Measurements from ENCODE around the gene MYLK4. TPM values are rescaled to one million over a fixed set of nuclear protein-coding genes. Genes with fewer than 3 reads are reported as not detected.

The MYLK4 gene
- total and polyA plus RNA-seq, 2 donors (not counting 1 experiment from before 2014, with no cell fraction given) = 0.33 to 0.59 TPM

GRCh38 chr6:2786269-2786668 is 35.5 kb upstream of the MYLK4 start:
- Histone ChIP-seq H3K36me3 (ENCODE audit: control insufficient read depth, insufficient read depth, low read length) (peaks cover 8% of the 10 kb centered on the region), H3K79me2 (ENCODE audit: control insufficient read depth, insufficient read depth, low read length) (peaks cover 5% of the 10 kb centered on the region), H3K4me1 (ENCODE audit: control insufficient read depth, extremely low read depth, insufficient read depth, low read length) (peaks cover 15% of the 10 kb centered on the region), H3K9me3 (ENCODE audit: control insufficient read depth, insufficient read depth, low read depth, low read length) (no peaks in the 10 kb centered on the region), H3K27ac (ENCODE audit: insufficient read depth, low read length) (no peak overlapping the region), H4K20me1 (ENCODE audit: control insufficient read depth, extremely low read depth, insufficient read depth, low read length) (no peaks in the 10 kb centered on the region), H3K9ac (ENCODE audit: insufficient read depth, low read length) (no peak overlapping the region), H2AFZ (ENCODE audit: low read length) (no peak overlapping the region), H3K4me3 (replicated peaks in 1 of 4; ENCODE audit: control extremely low read depth in 1 of 4, insufficient read depth in 1 of 4, low read depth in 3 of 4, low read length in 4 of 4) (no peak overlapping the region), H3K4me2 (ENCODE audit: extremely low read depth, insufficient read depth, low read length) (no peak overlapping the region), H3K27me3 (ENCODE audit: control insufficient read depth, insufficient read depth, low read length) (no peaks in the 10 kb centered on the region)
- DNase-seq (ENCODE audit: low read depth in 2 of 2) = no peak
- TF ChIP-seq EZH2 (IDR thresholded peaks at IDR 0.05; ENCODE audit: low read length, missing control alignments) = no peak
- TF ChIP-seq, protein P1, sequence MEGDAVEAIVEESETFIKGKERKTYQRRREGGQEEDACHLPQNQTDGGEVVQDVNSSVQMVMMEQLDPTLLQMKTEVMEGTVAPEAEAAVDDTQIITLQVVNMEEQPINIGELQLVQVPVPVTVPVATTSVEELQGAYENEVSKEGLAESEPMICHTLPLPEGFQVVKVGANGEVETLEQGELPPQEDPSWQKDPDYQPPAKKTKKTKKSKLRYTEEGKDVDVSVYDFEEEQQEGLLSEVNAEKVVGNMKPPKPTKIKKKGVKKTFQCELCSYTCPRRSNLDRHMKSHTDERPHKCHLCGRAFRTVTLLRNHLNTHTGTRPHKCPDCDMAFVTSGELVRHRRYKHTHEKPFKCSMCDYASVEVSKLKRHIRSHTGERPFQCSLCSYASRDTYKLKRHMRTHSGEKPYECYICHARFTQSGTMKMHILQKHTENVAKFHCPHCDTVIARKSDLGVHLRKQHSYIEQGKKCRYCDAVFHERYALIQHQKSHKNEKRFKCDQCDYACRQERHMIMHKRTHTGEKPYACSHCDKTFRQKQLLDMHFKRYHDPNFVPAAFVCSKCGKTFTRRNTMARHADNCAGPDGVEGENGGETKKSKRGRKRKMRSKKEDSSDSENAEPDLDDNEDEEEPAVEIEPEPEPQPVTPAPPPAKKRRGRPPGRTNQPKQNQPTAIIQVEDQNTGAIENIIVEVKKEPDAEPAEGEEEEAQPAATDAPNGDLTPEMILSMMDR (conservative IDR thresholded peaks at IDR 0.05 in 1 of 2, IDR thresholded peaks at IDR 0.05 in 1 of 2; ENCODE audit: low read depth in 1 of 2, low read length in 2 of 2) = no peak

DNA sequence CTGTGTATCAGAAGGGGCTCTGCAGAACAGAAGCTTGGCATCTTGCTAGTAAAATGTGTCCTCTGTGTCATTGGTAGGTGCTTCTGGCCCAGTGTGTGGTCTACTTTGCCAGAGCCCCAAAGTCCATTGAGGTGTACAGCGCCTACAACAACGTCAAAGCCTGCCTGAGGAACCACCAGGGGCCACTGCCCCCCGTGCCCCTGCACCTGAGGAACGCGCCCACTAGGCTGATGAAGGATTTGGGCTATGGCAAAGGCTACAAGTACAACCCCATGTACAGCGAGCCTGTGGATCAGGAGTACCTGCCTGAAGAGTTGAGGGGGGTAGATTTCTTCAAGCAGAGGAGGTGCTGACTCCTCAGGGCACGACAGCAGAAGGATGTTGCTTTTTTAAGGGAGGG is 34.2 kb upstream of the MYLK4 start:
- no peak for DNase-seq (ENCODE audit: low read depth in 2 of 2)
- H3K36me3 ChIP-seq (ENCODE audit: control insufficient read depth, insufficient read depth, low read length) = peaks cover 8% of the 10 kb centered on the region
- no peak overlapping the region for H2AFZ ChIP-seq (ENCODE audit: low read length)
- H3K27me3 ChIP-seq (ENCODE audit: control insufficient read depth, insufficient read depth, low read length) = no peaks in the 10 kb centered on the region
- H3K4me2 ChIP-seq (ENCODE audit: extremely low read depth, insufficient read depth, low read length) = no peak overlapping the region
- H3K27ac ChIP-seq (ENCODE audit: insufficient read depth, low read length) = no peak overlapping the region
- TF ChIP-seq, protein P1 (conservative IDR thresholded peaks at IDR 0.05 in 1 of 2, IDR thresholded peaks at IDR 0.05 in 1 of 2; ENCODE audit: low read depth in 1 of 2, low read length in 2 of 2) = no peak
- TF ChIP-seq EZH2 (IDR thresholded peaks at IDR 0.05; ENCODE audit: low read length, missing control alignments) = no peak
- H3K79me2 ChIP-seq (ENCODE audit: control insufficient read depth, insufficient read depth, low read length) = peaks cover 7% of the 10 kb centered on the region
- peaks cover 6% of the 10 kb centered on the region for H3K4me1 ChIP-seq (ENCODE audit: control insufficient read depth, extremely low read depth, insufficient read depth, low read length)
- no peaks in the 10 kb centered on the region for H4K20me1 ChIP-seq (ENCODE audit: control insufficient read depth, extremely low read depth, insufficient read depth, low read length)
- H3K9me3 ChIP-seq (ENCODE audit: control insufficient read depth, insufficient read depth, low read depth, low read length) = no peaks in the 10 kb centered on the region
- H3K9ac ChIP-seq (ENCODE audit: insufficient read depth, low read length) = no peak overlapping the region
- H3K4me3 ChIP-seq (replicated peaks in 1 of 4; ENCODE audit: control extremely low read depth in 1 of 4, insufficient read depth in 1 of 4, low read depth in 3 of 4, low read length in 4 of 4) = no peak overlapping the region

- H3K9me3 ChIP-seq (ENCODE audit: control insufficient read depth, insufficient read depth, low read depth, low read length) = no peaks in the 10 kb centered on the region
- no peak for DNase-seq (ENCODE audit: low read depth in 2 of 2)
- H3K9ac ChIP-seq (ENCODE audit: insufficient read depth, low read length) = no peak overlapping the region
- H4K20me1 ChIP-seq (ENCODE audit: control insufficient read depth, extremely low read depth, insufficient read depth, low read length) = no peaks in the 10 kb centered on the region
- no peak for TF ChIP-seq EZH2 (IDR thresholded peaks at IDR 0.05; ENCODE audit: low read length, missing control alignments)
- TF ChIP-seq, protein P1 (conservative IDR thresholded peaks at IDR 0.05 in 1 of 2, IDR thresholded peaks at IDR 0.05 in 1 of 2; ENCODE audit: low read depth in 1 of 2, low read length in 2 of 2) = no peak
- no peak overlapping the region for H3K4me2 ChIP-seq (ENCODE audit: extremely low read depth, insufficient read depth, low read length)
- peaks cover 2% of the 10 kb centered on the region for H3K4me1 ChIP-seq (ENCODE audit: control insufficient read depth, extremely low read depth, insufficient read depth, low read length)
- H3K27me3 ChIP-seq (ENCODE audit: control insufficient read depth, insufficient read depth, low read length) = no peaks in the 10 kb centered on the region
- peaks cover 11% of the 10 kb centered on the region for H3K36me3 ChIP-seq (ENCODE audit: control insufficient read depth, insufficient read depth, low read length)
- H3K4me3 ChIP-seq (replicated peaks in 1 of 4; ENCODE audit: control extremely low read depth in 1 of 4, insufficient read depth in 1 of 4, low read depth in 3 of 4, low read length in 4 of 4) = no peak overlapping the region
- H3K79me2 ChIP-seq (ENCODE audit: control insufficient read depth, insufficient read depth, low read length) = peaks cover 8% of the 10 kb centered on the region
- H2AFZ ChIP-seq (ENCODE audit: low read length) = no peak overlapping the region
- H3K27ac ChIP-seq (ENCODE audit: insufficient read depth, low read length) = no peak overlapping the region
These were observed 33.3 kb upstream of the MYLK4 start for GRCh38 chr6:2784061-2784460.
